GM19043 (cell line): ENCODE data around the gene RAPGEF3.
A peak's percentile ranks its signal among the peaks of the same experiment; 100 is the strongest.

ENCODE experiments used
- ATAC-seq: cut with Tn5 transposase; IDR thresholded peaks from one replicate; pipeline ENCODE4 v1.9.1; 2021; ENCODE audit warnings: low read depth; ENCODE audit not compliant: unreplicated experiment

RAPGEF3 gene

GRCh38 chr12:47757840-47758583 lies 668 bp downstream of the RAPGEF3 start:
- no peak for ATAC-seq

- no peak for ATAC-seq
Observed at GRCh38 chr12:47757364-47757839, 1.3 kb downstream of the RAPGEF3 start.

- peak; percentile 64 for ATAC-seq
Observed at GRCh38 chr12:47755655-47756562, 2.8 kb downstream of the RAPGEF3 start.

GRCh38 chr12:47754881-47755280 lies 3.8 kb downstream of the RAPGEF3 start:
- ATAC-seq, result peak; percentile 11

GRCh38 chr12:47754126-47754525 lies 4.6 kb downstream of the RAPGEF3 start:
- no peak for ATAC-seq

GRCh38 chr12:47753021-47754001 lies 5.4 kb downstream of the RAPGEF3 start:
- ATAC-seq, result no peak

GRCh38 chr12:47752552-47752951 lies 6.1 kb downstream of the RAPGEF3 start:
- no peak for ATAC-seq

GRCh38 chr12:47752121-47752520 lies 6.6 kb downstream of the RAPGEF3 start:
- ATAC-seq, result no peak

- ATAC-seq, result no peak
Observed at GRCh38 chr12:47751561-47751960, 7.1 kb downstream of the RAPGEF3 start.

GRCh38 chr12:47750916-47751470 lies 7.7 kb downstream of the RAPGEF3 start:
- no peak for ATAC-seq

- ATAC-seq, result no peak
Observed at GRCh38 chr12:47750229-47750798, 8.4 kb downstream of the RAPGEF3 start.

GRCh38 chr12:47748899-47749298 lies 9.8 kb downstream of the RAPGEF3 start:
- ATAC-seq, result no peak

GRCh38 chr12:47748507-47748828 lies 10.2 kb downstream of the RAPGEF3 start:
- no peak for ATAC-seq

- ATAC-seq, result no peak
Observed at GRCh38 chr12:47747596-47748506, 10.8 kb downstream of the RAPGEF3 start.

- ATAC-seq, result no peak
Observed at GRCh38 chr12:47747126-47747525, 11.6 kb downstream of the RAPGEF3 start.

- no peak for ATAC-seq
Observed at GRCh38 chr12:47746523-47746922, 12.2 kb downstream of the RAPGEF3 start.

- no peak for ATAC-seq
Observed at GRCh38 chr12:47746073-47746472, 12.6 kb downstream of the RAPGEF3 start.

GRCh38 chr12:47745485-47746041 lies 13.1 kb downstream of the RAPGEF3 start:
- ATAC-seq, result no peak
